ENCODE measurements around the gene YPEL5. TPM values are rescaled to one million over a fixed set of nuclear protein-coding genes. Genes with fewer than 3 reads are reported as not detected.

YPEL5 gene
- total RNA-seq, 1 experiment from 2014 or later, result 37.7 TPM

DNA sequence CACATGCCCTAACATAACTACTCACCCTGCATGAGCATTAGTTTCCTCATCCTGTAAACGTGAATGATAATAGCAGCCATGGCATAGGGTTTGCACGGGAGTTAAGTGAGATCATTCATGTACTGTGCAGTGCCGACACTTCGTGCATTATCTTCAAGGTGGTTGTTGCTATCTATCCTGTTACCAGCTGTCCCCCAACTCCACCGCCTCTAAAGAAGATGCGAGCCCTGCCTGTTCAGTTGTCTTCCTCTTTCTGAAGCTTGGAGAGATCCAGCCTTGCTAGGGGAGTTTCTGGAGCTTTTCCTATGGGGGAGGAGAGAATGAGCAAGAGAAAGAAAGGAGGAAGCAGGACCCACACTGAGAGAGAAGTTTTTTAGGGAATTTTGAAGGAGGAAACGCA is 34.4 kb downstream of the YPEL5 start:
- Histone ChIP-seq H3K4me3 (no peak overlapping the region), H3K36me3 (no peaks in the 10 kb centered on the region), H3K27me3 (no peaks in the 10 kb centered on the region), H3K9me3 (no peaks in the 10 kb centered on the region)
- no peak for DNase-seq

DNA sequence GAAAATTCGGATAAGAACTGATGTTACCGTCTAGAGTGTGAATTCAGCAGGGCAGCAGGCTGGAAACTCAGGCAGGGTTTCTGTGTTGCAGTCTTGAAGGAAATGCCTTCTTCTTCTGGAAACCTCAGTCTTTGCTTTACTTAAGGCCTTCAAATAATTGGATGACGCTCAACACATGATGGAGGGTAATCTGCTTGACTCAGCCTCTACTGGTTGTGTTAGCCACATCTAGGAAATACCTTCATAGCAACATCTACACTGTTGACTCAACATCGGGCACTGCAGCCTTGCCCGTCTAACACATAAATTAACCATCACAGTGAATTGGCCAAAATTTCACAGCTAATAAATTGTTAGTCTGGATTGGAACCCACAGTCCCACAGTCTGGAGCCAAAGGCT is 37.2 kb downstream of the YPEL5 start:
- H3K9me3 ChIP-seq, result no peaks in the 10 kb centered on the region
- no peak for DNase-seq
- no peaks in the 10 kb centered on the region for H3K36me3 ChIP-seq
- no peaks in the 10 kb centered on the region for H3K27me3 ChIP-seq
- H3K4me3 ChIP-seq, result no peak overlapping the region

DNA sequence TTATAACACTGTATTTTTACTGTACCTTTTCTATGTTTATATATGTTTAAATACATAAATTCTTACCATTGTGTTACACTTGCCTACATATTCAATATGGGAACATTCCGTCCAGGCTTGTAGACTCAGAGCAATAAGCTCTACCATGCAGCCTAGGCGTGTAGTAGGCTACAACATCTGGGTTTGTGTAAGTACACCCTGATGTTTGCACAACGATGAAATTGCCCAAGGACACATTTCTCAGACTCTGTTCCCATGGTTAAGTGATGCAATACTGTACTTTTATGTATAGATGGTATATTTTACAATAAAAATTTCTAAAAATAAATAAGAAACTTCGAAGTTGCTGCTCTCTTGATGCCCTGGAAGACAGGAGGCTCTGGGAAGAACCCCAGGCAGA is 38.4 kb downstream of the YPEL5 start:
- Histone ChIP-seq H3K36me3 (no peaks in the 10 kb centered on the region), H3K27me3 (no peaks in the 10 kb centered on the region), H3K9me3 (no peaks in the 10 kb centered on the region), H3K4me3 (no peak overlapping the region)
- no peak for DNase-seq

DNA sequence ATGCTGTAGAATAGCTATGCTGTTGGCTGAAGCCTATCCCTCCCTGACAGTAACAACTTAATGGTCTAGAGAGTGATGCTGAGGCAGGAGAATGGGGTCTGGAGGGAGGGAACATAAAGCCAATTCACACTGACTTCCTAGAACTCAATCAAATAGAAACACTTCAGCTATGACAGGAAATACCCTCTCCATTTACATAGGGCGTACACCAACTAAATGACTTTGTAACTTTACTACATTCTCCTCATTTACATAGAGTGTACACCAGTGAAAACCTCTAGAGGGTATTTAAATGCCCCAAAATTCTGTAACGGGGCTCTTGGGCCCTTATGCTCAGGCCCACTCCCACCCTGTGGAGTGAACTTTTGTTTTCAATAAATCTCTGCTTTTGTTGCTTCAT is 41.5 kb downstream of the YPEL5 start:
- H3K4me3 ChIP-seq, result no peak overlapping the region
- no peaks in the 10 kb centered on the region for H3K36me3 ChIP-seq
- no peak for DNase-seq
- H3K9me3 ChIP-seq, result no peaks in the 10 kb centered on the region
- H3K27me3 ChIP-seq, result no peaks in the 10 kb centered on the region

DNA sequence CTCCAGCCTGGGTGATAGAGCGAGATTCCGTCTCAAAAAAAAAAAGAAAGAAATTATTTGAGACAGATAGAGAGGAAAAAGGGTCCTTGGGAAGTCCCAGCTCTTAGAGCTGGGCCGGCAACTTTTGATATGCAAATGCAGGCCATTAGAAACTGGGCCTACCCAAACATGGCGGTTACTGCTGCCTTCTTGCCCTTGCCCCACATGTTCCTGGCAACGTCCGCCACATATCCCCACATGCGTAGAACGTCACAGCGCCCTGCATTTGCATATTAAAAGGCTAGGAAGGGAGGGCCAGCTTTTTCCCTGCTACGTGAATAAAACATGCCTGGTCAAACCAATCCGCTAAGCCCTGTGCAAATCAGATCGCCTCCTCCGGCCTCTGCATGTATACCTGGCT is 43.8 kb downstream of the YPEL5 start:
- Histone ChIP-seq H3K27me3 (no peaks in the 10 kb centered on the region), H3K4me3 (no peak overlapping the region), H3K36me3 (no peaks in the 10 kb centered on the region), H3K9me3 (no peaks in the 10 kb centered on the region)
- DNase-seq, result no peak

DNA sequence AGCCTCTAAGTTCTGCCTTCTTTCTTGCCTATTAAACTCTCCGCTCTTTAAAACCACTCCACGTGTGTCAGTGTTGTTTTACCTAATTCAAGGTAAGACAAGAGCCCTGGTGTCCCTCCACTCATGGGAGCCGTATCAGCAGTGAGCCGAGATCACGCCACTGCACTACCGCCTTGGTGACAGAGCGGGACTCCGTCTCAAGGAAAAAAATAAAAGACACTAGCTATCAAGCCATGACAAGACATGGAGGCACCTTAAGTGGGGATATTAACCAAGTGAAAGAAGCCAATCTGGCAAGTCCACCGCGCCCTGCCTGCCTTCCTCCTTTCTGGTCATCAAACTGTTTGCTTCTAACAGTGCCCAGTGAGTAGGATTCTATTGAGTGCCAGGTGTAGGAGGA is 44.3 kb downstream of the YPEL5 start:
- DNase-seq, result no peak
- Histone ChIP-seq H3K27me3 (no peaks in the 10 kb centered on the region), H3K9me3 (no peaks in the 10 kb centered on the region), H3K4me3 (no peak overlapping the region), H3K36me3 (no peaks in the 10 kb centered on the region)

DNA sequence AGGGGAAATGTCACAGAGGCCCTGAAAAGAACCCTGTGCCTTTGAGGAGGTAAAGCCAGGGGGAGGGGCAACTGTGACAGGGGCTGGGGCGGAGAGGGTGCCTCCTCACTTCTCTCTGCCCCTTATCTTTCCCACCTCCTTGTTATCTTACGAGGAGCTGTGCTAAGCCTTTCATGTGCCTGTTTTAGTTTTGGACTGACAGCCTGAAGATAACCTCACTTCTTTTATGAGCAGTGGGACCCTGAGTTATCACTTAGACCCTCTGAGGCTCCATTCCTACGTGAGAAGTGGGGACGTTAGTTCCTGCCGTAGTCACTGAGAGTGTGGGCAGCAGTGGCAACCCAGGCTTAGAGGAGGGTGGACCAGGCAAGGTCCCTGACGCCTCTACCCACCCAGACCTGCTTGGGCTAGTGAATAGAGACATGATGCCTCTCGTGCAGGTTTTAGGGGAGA is 45.0 kb downstream of the YPEL5 start:
- Histone ChIP-seq H3K27me3 (no peaks in the 10 kb centered on the region), H3K36me3 (no peaks in the 10 kb centered on the region)

DNA sequence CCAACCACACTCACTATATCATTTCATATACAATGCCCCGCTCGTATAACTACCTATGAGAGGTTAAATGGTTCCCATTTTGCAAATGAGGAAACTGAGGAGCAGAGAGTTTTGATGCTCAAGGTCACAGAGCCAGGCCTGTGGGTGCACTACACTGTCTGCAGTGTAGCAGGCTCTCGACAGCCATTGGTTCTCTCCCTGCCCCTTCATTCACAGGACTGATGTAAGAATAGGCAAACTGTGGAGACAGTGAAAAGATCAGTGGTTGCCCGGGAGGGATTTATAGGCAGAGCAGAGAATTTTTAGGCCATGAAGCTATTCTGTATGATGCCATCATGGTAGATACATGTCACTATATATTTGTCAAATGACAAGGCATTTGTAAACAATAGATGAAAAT is 45.5 kb downstream of the YPEL5 start:
- H3K36me3 ChIP-seq, result no peaks in the 10 kb centered on the region

More for the DNA sequence above, 45.0 kb downstream of the YPEL5 start:
- Histone ChIP-seq H3K4me3 (no peak overlapping the region), H3K9me3 (no peaks in the 10 kb centered on the region)
- DNase-seq, result no peak

DNA sequence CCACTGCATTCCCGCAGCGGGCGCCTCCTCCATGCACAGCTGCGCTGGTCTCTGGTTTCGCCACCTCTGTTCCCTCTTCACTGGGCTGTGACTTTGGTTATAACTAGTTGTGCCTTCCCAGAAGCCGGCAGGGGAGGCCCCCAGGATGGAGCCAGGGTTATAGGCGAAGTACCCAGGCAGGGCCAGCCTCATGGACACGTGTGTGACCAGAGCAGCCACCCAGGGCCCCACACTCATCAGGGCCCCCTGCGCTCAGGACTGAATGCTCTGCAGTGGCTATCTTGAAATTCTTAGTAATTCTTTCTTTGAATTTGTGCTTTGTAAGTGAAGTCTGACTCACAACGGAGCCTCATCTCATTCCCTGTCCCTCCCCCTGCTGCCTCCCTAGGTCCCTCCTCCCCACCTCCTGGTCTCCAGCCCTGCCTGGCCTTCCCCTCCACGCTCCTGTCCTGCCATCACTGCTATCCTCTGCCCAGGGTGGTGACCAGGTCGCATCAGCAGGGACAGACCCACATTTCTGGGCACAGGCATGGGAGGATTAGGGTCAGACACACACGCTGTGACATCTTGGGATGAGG is 46.4 kb downstream of the YPEL5 start:
- H3K36me3 ChIP-seq, result no peaks in the 10 kb centered on the region
- H3K27me3 ChIP-seq, result no peaks in the 10 kb centered on the region
- no peak overlapping the region for H3K4me3 ChIP-seq
- no peaks in the 10 kb centered on the region for H3K9me3 ChIP-seq
- DNase-seq, result no peak

More for the DNA sequence above, 45.5 kb downstream of the YPEL5 start:
- Histone ChIP-seq H3K4me3 (no peak overlapping the region), H3K9me3 (no peaks in the 10 kb centered on the region), H3K27me3 (no peaks in the 10 kb centered on the region)
- DNase-seq, result no peak

DNA sequence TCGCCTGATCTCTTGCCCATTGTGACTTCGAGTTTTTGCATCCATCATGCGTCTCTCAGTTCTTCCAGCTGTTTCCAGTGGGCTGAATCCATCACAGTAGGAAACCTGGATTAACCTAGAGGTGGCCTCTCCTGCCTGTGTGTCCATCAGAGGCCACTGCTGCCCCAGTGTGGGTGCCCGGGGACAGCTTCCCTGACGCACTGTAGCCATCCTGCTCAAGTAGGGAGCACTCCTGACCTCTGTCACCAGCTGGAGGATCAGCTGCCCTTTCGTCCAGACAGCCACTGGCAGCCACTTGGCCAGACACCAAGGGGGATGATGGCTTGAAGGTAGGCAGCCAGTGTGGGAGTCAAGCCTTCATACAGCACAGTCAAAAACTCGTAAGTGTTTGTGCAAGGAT is 47.6 kb downstream of the YPEL5 start:
- Histone ChIP-seq H3K27me3 (no peaks in the 10 kb centered on the region), H3K4me3 (no peak overlapping the region), H3K36me3 (no peaks in the 10 kb centered on the region), H3K9me3 (no peaks in the 10 kb centered on the region)
- no peak for DNase-seq

DNA sequence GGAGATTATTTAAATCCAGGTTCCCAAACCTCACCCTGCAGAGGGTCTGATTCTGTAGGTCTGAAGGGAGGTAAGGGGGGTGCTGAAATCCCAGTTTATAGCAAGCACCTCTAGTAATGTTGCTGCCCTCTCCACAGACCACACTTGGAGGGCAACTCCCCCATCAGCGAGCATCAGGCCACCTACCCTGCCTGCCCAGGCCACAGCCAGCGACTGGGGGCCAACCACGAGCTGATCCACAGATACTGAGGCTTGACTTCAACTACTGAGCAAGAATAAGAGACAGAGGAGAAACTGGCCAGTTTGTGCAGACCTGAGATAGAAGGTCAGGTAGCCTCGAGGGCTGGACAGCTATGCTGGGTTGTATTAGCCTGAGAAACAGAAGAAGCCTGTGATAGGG is 48.2 kb downstream of the YPEL5 start:
- no peak for DNase-seq
- H3K9me3 ChIP-seq, result no peaks in the 10 kb centered on the region
- no peaks in the 10 kb centered on the region for H3K36me3 ChIP-seq
- no peaks in the 10 kb centered on the region for H3K27me3 ChIP-seq
- H3K4me3 ChIP-seq, result no peak overlapping the region

DNA sequence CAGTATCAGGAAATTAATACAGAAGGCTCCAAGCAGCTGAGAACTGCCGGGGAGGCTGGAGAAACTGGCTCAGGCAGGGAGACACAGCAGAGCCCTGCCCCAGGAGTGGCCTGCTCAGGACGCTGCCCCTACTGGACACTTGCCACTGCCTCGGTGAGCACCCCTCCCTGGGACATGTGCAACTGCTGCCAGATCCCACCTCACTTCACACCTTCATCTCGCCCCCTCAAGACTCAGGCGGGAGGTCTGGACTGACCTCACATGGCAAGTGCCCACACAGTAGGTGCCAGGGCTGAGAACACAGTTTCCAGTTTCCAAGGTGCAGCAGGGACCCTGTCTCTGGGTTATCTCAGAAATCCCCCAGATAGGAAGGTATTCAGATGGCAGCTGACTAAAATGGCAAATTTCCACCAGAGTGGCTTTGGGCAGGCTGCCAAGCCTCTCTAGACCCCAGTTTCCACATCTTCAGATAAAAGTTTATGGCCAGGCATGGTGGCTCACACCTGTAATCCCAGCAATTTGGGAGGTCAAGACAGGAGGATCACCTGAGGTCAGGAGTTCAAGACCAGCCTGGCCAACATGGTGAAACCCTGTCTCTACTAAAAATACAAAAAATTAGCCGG is 50.9 kb downstream of the YPEL5 start:
- no peaks in the 10 kb centered on the region for H3K36me3 ChIP-seq
- no peaks in the 10 kb centered on the region for H3K9me3 ChIP-seq
- no peak overlapping the region for H3K4me3 ChIP-seq
- no peak for DNase-seq
- no peaks in the 10 kb centered on the region for H3K27me3 ChIP-seq

DNA sequence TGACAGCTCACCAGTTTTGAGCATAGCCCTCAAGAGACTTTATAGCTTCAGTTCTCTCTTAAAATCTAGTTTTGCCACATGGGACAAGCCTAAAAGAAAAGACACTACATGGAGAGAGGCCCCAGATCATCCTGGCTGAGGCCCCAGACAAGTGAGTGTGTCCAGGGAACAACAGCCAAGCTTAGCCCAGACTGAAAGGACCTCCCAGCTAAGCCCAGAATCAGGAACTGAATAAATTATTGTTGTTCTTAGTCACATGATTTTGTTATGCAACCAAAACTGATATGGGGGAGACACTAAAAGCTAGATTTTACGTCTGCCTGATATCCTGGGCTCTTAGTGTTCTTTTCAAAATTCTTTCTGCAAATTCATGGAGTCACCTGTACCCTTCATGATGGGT is 55.2 kb downstream of the YPEL5 start:
- no peaks in the 10 kb centered on the region for H3K36me3 ChIP-seq
- no peak for DNase-seq
- H3K9me3 ChIP-seq, result no peaks in the 10 kb centered on the region
- no peaks in the 10 kb centered on the region for H3K27me3 ChIP-seq
- H3K4me3 ChIP-seq, result no peak overlapping the region

DNA sequence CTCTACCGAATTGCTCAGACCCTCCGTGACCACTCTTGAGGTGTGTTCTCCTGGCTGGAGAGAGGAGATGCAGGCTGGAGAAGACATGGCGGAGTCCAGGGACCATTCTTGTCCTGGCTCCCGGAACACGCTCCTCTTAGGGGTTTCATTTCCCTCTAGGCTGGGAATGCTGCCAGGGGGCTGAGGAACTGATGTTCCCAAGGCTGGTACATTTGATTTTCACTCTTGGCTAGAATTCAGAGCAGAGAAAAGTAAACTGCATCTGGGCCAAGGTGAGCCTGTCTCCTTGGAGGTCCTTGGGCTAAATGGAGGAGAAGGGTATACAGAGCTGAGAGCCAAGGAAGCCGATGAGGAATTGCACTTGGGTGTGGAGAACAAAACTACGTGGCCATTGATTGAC is 56.3 kb downstream of the YPEL5 start:
- no peak for DNase-seq

DNA sequence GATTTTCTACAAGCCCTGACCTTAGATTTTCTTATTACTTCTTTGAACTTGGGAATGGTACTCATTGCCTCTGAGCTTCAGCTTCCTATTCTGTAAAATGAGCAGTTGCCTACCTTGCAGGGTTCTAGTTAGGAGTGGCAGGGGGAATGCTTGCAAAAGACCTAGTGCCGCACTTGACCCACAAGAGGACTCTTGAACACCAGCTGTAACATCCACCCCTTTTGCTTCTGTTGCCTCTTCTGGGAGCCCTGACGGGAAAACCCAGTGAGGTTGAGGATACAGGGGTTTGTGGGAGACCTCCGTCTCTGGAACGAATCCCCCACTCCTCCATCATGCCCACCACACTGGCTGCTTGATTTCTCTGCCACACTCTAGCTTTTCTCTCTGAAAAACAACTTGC is 57.5 kb downstream of the YPEL5 start:
- no peak for DNase-seq

More for the DNA sequence above, 56.3 kb downstream of the YPEL5 start:
- Histone ChIP-seq H3K4me3 (no peak overlapping the region), H3K9me3 (no peaks in the 10 kb centered on the region), H3K27me3 (no peaks in the 10 kb centered on the region), H3K36me3 (no peaks in the 10 kb centered on the region)

DNA sequence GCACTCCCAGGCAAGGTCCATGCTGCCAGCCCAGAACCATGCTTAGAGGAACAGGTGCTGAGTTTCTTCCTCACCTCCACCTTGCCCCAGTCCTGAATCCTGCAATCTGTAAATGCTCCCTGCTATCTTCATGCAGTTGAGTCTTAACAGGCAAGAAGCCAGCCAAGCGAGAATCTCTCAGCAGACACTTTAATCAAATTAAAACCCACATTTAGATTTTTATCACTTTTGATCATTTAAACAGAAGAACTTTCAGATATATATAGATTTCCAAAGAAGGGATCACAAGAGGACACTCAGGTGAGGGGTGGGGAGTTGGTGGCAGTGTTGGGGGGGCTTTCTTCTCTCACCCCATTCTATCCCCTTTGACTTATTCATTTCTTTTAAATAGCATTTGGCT is 58.6 kb downstream of the YPEL5 start:
- Histone ChIP-seq H3K4me3 (no peak overlapping the region), H3K36me3 (no peaks in the 10 kb centered on the region), H3K27me3 (no peaks in the 10 kb centered on the region), H3K9me3 (no peaks in the 10 kb centered on the region)
- DNase-seq, result no peak

More for the DNA sequence above, 57.5 kb downstream of the YPEL5 start:
- H3K36me3 ChIP-seq, result no peaks in the 10 kb centered on the region
- H3K27me3 ChIP-seq, result no peaks in the 10 kb centered on the region
- H3K4me3 ChIP-seq, result no peak overlapping the region
- no peaks in the 10 kb centered on the region for H3K9me3 ChIP-seq

DNA sequence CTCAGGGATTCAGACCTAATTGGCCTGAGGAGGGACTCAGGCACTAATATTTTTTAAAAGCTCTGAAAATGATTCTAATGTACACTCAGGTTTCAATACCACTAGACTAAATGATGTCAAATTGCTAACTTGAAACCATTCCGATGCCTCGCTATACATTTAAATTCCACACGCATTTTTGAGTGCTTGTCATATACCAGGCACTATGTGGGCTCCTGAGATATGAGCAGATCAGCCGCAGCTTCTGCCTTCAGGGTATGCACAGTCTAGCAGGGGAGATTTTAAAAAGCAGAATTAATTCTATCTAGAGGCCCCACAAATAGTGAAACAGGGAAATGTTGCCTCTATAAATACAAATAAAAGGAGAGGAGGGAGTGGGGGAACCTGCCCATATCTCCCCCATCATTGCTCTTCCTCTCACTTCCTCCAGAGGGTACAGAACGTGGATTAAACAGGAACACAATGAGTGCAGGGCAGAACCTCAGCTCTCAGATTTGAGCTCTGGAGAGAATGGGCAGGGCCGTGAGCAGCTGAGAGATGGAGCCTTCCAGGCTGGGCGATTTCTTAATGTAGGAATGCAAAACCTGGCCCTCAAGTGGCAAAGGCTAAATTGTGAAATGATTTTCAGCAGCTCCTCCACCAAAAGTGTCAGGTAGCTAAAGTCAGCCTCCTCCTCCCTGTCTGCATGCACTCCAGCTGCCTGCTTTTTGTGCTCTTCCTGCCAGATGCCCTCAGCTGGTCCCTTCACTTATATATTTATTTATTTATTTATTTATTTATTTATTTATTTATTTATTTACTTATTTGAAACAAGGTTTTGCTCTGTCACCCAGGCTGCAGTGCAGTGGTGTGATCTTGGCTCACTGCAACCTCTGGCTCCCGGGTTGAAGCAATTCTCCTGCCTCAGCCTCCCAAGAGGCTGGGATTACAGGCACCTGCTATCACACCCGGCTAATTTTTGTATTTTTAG is 59.9 kb downstream of the YPEL5 start:
- Histone ChIP-seq H3K9me3 (no peaks in the 10 kb centered on the region), H3K36me3 (no peaks in the 10 kb centered on the region), H3K27me3 (no peaks in the 10 kb centered on the region), H3K4me3 (no peak overlapping the region)
- DNase-seq, result no peak

Data from MG63 (cell line).